ENCODE data around the gene VPS29.
"Not testable (repeated sequence)": the region's sequence is repeated elsewhere in the genome, so short reads cannot be mapped to it uniquely, and the experiment has no call there.

Gene VPS29

DNA sequence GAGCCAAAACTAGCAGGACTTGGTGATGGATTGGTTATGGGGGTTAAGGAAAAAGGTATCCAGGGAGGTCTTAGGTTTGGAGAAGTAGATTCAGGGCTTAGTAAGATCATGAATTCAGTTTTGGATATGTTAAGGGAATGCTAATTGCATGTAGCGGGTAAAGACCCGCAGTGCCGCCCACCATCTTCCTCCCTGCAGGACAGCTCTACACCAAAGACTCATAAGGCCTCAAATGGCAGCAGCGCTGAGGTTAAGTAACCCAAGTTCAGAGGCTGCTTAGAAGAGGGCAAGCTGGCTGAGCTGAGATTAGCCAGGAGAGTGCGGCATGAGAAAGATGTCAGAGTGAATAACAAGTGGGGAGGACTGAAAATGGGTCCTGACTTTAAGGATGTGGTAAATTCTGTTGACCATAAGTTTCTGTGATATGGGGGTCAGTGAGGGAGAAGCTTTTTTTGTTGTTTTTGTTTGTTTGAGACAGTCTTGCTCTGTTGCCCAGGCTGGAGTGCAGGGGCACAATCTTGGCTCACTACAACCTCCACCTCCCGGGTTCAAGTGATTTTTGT, 26.4 kb upstream of the VPS29 start:
- FAIRE-seq = no peak
- DNase-seq (ENCODE audit: low spot score) = no peak

- not testable (repeated sequence) for FAIRE-seq; DNase-seq (ENCODE audit: low spot score)
Observed at GRCh38 chr12:110520876-110521712, 19.2 kb upstream of the VPS29 start.

GRCh38 chr12:110518014-110518413, 16.1 kb upstream of the VPS29 start:
- DNase-seq (ENCODE audit: low spot score); FAIRE-seq: not testable (repeated sequence)

DNA sequence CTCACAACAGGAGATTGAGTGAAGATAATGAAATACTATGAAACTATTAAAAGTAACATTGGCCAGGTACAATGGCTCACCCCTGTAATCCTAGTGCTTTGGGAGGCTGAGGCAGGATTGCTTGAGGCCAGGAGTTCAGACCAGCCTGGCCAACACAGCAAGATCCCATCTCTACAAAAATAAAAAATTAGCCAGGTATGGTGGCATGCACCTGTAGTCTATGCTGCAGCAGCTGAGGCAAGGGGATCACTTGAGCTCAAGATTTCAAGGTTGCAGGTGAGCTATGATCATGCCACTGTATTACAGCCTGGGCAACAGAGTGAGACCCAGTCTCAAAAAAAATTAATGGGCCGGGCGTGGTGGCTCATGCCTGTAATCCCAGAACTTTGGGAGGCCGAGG, 15.1 kb upstream of the VPS29 start:
- DNase-seq (ENCODE audit: low spot score) (no peak), FAIRE-seq (no peak)

DNA sequence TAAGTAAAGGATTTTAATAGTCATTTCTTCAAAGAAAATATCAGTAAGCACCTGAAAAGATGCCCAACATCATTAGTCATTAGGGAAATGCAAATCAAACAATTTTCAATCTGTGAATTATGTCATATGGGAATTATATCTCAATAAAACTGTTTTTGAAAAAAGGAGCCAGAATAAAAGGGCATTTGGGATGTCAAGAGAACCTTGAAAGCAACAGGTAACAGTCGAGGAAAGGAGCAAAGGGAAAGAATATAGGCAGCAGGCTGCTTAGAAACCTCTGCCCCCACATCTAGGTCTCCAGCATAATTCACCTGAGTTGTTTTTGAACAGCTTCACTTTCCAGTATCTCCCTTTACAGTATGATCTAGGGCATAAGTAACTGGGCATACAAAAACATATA, 12.5 kb upstream of the VPS29 start:
- FAIRE-seq (no peak), DNase-seq (ENCODE audit: low spot score) (no peak)

GRCh38 chr12:110513842-110514241, 11.9 kb upstream of the VPS29 start:
- FAIRE-seq (no peak), DNase-seq (ENCODE audit: low spot score) (no peak)

DNA sequence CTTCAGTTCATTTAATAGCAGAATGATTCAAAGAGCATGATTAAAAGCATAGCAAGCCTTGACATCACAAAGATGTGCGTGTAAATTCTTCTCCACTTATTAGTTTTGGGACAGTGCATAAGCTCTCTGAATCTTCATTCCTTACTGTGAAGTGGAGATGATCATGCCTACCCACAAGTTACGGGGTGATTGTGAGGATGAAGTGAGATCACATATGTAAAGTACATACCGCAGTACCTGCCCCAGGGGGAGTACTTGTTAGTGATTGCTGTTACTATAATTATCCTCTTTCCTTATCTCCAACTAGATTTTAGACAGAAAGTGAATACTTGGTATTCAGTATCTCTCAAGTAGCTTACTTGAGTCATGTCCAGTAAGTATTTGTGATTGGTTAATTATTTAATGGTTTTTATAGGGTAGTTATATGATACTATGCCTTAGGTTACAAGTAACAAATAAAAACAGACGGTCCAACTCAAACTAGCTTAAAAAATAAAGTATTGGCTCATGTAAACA, 6.2 kb upstream of the VPS29 start:
- no peak for FAIRE-seq
- DNase-seq (ENCODE audit: low spot score) = no peak

- no peak for DNase-seq (ENCODE audit: low spot score)
- no peak for FAIRE-seq
Observed at GRCh38 chr12:110505332-110505731, 3.4 kb upstream of the VPS29 start.

DNA sequence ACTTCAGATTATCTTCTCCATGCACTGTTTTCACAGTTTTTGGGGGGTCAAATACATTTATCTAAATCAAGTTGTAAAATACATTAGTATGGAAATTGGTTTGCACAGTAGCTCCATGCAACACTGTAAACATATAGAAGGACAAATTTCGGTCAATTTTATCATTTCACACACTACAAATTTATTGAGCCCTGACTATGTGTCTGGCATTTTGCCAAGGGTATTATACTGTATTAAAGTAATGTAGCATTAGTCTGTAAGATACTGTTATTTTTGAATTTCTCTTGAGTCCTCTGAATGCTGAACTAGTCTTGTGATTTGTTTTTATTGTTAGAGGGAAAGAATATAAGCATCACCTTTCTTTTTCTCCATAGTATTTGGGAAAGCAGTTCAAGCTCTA, 1.5 kb upstream of the VPS29 start:
- FAIRE-seq (no peak), DNase-seq (ENCODE audit: low spot score) (no peak)

DNA sequence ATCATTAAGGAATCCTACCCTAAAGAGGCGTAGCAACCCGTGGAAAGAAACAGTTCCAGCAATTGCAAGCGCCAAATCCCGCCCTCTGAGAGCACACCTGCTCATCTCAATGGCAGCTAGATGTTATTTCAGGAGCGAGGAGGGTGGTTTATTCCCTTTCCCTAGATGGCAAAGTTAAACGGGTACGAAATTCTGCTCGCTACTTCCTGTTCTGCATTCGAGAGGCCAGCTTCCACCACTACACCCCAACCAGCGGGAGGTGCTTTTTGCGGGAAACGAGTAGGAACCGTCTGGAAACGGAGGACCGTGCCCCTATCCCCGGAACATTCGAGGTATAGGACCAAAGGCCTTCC, 536 bp downstream of the VPS29 start:
- FAIRE-seq (no peak), DNase-seq (ENCODE audit: low spot score) (peak; percentile 19)

GRCh38 chr12:110498984-110499706, 2.8 kb downstream of the VPS29 start:
- DNase-seq (ENCODE audit: low spot score) (no peak), FAIRE-seq (no peak)

- no peak for DNase-seq (ENCODE audit: low spot score)
- no peak for FAIRE-seq
Observed at GRCh38 chr12:110475426-110475825, 26.5 kb downstream of the VPS29 start.

GRCh38 chr12:110468214-110469048, 33.5 kb downstream of the VPS29 start, which contains the start of the genes FAM216A and GPN3:
FAM216A (plus strand) TSS chr12:110468845; CDS start chr12:110468876, 31 bp downstream.
GPN3 (minus strand) TSS chr12:110468257; CDS start chr12:110468203, 54 bp downstream.
- FAIRE-seq (no peak), DNase-seq (ENCODE audit: low spot score) (peak; percentile 90)

DNA sequence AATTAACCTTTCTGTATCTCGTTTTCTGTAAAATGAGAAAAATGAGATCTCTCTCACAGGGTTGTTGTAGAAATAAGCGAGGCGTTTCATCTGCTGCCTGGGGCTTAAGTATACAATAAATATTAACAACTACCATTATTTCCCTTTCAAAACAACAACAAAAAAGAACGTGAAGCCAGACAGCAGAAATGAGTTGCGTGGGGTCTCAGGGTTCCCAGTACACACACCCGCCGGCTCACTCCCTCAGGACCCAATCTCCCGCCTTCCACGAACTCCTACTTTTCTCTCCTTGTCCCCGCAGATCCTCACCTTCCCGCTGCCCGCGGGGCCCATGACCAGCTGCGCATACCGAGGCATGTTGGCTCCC, 34.1 kb downstream of the VPS29 start:
- DNase-seq (ENCODE audit: low spot score) = no peak
- FAIRE-seq = no peak

DNA sequence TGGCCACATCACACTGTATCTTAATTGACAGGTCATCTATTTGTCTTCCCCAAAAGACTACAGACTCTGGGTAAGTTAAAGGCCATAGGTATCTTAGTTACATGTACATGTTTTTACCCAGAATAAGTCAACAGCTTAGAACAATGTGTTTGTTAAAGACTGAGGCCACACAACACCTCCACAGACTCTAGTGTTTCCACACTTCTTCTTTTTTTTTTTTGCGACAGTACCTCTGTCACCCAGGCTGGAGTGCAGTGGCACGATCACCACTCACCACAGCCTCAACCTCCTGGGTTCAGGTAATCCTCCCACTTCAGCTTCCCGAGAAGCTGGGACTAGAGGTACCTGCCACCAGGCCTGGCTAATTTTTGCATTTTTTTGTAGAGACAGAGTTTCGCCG, 35.1 kb downstream of the VPS29 start:
- no peak for FAIRE-seq
- no peak for DNase-seq (ENCODE audit: low spot score)

DNA sequence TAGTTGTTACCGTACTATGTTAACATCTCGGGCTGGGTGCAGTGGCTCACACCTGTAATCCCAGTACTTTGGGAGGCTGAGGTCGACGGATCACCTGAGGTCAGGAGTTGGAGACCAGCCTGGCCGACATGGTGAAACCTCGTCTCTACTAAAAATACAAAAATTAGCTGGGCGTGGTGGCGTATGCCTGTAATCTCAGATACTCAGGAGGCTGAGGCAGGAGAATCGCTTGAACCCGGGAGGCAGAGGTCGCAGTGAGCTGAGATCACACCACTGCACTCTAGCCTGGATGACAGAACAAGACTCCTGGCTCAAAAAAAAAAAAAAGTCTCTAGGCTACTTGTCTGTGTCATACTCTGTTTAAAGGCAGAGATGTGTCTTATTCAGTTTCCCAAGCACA, 36.1 kb downstream of the VPS29 start:
- not testable (repeated sequence) for DNase-seq (ENCODE audit: low spot score); FAIRE-seq

- DNase-seq (ENCODE audit: low spot score) = no peak
- no peak for FAIRE-seq
Observed at GRCh38 chr12:110465024-110465423, 36.9 kb downstream of the VPS29 start.

- not testable (repeated sequence) for FAIRE-seq; DNase-seq (ENCODE audit: low spot score)
Observed at GRCh38 chr12:110461189-110461588, 40.7 kb downstream of the VPS29 start.

DNA sequence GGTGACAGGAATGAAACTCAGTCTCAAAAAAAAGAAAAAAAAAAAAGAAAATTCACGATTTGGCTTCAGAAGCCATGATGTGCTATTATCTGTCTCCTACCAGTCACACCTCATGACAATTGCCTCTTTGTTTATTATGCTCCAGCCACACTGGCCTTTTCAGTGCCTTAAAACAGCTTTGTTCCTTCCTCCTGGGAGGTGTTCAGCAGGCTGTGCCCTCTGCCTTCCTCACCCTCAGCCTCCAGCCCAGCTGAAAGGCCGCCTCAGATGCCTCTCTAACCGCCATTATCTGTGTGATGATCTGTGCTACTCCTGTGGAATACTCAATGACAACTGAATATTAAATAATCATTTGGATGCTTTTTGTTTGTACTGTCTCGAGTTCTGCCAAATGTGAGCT, 43.2 kb downstream of the VPS29 start:
- FAIRE-seq (no peak), DNase-seq (ENCODE audit: low spot score) (no peak)

DNA sequence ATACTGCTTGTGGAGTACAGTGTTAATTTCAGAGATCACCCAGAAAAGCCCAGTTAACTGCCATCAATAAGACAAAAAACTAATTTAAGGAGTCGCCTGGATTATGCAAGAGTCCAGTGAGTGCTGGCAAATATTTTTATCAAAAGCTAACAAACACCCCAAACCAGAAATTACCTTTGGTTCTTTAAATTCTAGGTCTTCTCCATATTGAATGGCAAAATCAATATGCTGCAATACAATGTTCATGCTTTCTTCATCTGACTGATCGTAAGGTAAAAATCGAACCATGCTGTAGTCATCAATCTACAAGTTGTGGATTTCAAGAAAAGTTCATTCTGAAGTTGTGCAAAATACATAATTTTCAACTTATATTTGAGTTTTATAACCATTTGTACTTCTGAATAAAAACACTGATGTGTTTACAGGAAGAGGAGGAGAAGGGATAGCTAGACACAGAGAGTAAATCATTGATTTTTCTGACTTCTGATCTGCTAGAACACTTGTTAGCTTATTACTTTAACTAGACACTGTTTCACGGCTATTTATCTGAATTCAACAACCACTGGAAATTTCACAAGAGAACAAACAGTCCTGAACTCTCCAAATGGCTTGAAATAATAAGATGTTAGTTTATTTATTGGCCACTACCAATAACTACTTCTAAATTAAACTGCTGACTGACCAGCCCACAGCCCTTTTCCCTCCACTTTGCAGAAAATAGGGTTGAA, 48.2 kb downstream of the VPS29 start:
- DNase-seq (ENCODE audit: low spot score) = no peak
- FAIRE-seq = no peak

Data from urothelium cell line (cell line).